IMR-90 (cell line): Measurements from ENCODE around the gene KLHL3. TPM values are rescaled to one million over a fixed set of nuclear protein-coding genes. Genes with fewer than 3 reads are reported as not detected.

Source experiments
- ATAC-seq: fragments of 200-7000 bp; cut with Tn5 transposase; 2 replicates; pipeline ENCODE4 v1.9.1; 2020; ENCODE audit warnings: low read depth, mild to moderate bottlenecking, moderate library complexity
- BruUV-seq: library from RNA; stranded (reverse); fragments of 400-500 nt; replicated peaks from 2 replicates; lab custom pipeline; 2021; lab: Mats Ljungman, UMichigan
- CTCF ChIA-PET: fragments of 300-600 bp; formaldehyde crosslinking; extraction: SDS; loops from one replicate; lab custom pipeline; 2021; ENCODE audit warnings: antibody characterized with exemption; lab: Yijun Ruan, JAX
- POLR2A ChIA-PET: fragments of 300-600 bp; sonication (Branson Sonifier 250); formaldehyde crosslinking; loops from one replicate; lab custom pipeline; 2022; ENCODE audit warnings: antibody characterized with exemption; ENCODE audit not compliant: unreplicated experiment; lab: Charles Lee
- DNase-seq: peaks from one replicate; pipeline ENCODE4 v3.0.0; 2013
- H2AFZ ChIP-seq: replicated peaks from 2 replicates; pipeline ENCODE3; 2013; ENCODE audit warnings: low read length, mild to moderate bottlenecking; ENCODE audit not compliant: poor library complexity
- H2AK5ac ChIP-seq: 2 replicates; pipeline ENCODE4 v1.6.1; 2013; ENCODE audit warnings: low read depth, low read length, inconsistent platforms
- H2AK9ac ChIP-seq: replicated peaks from 2 replicates; pipeline ENCODE3; 2013; ENCODE audit warnings: mild to moderate bottlenecking, low read depth, low read length, moderate library complexity; ENCODE audit not compliant: poor library complexity
- H2BK120ac ChIP-seq: 2 replicates; pipeline ENCODE4 v1.6.1; 2013; ENCODE audit warnings: low read depth, low read length, inconsistent platforms
- H2BK15ac ChIP-seq: 3 replicates; pipeline ENCODE4 v1.6.1; 2013; ENCODE audit warnings: low read depth, low read length, inconsistent platforms
- H2BK20ac ChIP-seq: 2 replicates; pipeline ENCODE4 v1.6.1; 2013; ENCODE audit warnings: low read depth, mild to moderate bottlenecking, inconsistent platforms, low read length, moderate library complexity
- H2BK5ac ChIP-seq: 2 replicates; pipeline ENCODE4 v1.6.1; 2013; ENCODE audit warnings: mild to moderate bottlenecking, low read depth, low read length, inconsistent platforms; ENCODE audit not compliant: poor library complexity, severe bottlenecking
- H3K14ac ChIP-seq: replicated peaks from 2 replicates; pipeline ENCODE4 v1.6.1; 2013; ENCODE audit warnings: low read depth, low read length, inconsistent platforms
- H3K18ac ChIP-seq: 2 replicates; pipeline ENCODE4 v1.6.1; 2013; ENCODE audit warnings: low read depth, low read length, control low read depth
- H3K23ac ChIP-seq: 2 replicates; pipeline ENCODE4 v1.6.1; 2013; ENCODE audit warnings: low read depth, low read length, inconsistent platforms
- H3K27ac ChIP-seq: 2 replicates; pipeline ENCODE4 v1.5.1; 2013; ENCODE audit warnings: mild to moderate bottlenecking, control low read depth, low read length; ENCODE audit not compliant: insufficient read depth
- H3K27me3 ChIP-seq: 2 replicates; pipeline ENCODE4 v1.6.1; 2013; ENCODE audit warnings: low read length; ENCODE audit not compliant: control insufficient read depth, insufficient read depth
- H3K36me3 ChIP-seq: 2 replicates; pipeline ENCODE4 v1.6.1; 2013; ENCODE audit warnings: low read length, mixed read lengths; ENCODE audit not compliant: control insufficient read depth, insufficient read depth
- H3K4ac ChIP-seq: 2 replicates; pipeline ENCODE4 v1.6.1; 2013; ENCODE audit warnings: low read depth, low read length, inconsistent platforms
- H3K4me1 ChIP-seq: 2 replicates; pipeline ENCODE4 v1.6.1; 2013; ENCODE audit warnings: low read length, mixed read lengths; ENCODE audit not compliant: control insufficient read depth, insufficient read depth
- H3K4me2 ChIP-seq: 2 replicates; pipeline ENCODE4 v1.6.1; 2013; ENCODE audit warnings: low read depth, mild to moderate bottlenecking, control low read depth, low read length, moderate library complexity
- H3K4me3 ChIP-seq: 2 replicates; pipeline ENCODE4 v1.5.1; 2013; ENCODE audit warnings: low read depth, mild to moderate bottlenecking, control low read depth, low read length, moderate library complexity; ENCODE audit not compliant: insufficient read depth
- H3K56ac ChIP-seq: 2 replicates; pipeline ENCODE4 v1.6.1; 2013; ENCODE audit warnings: low read length, inconsistent platforms; ENCODE audit not compliant: insufficient read depth; ENCODE audit errors: extremely low read depth
- H3K79me1 ChIP-seq, 2 experiments: 2 replicates each; pipeline ENCODE4 v1.6.1; 2013; ENCODE audit warnings: low read length in 2 of 2, inconsistent platforms in 1 of 2, low read depth in 1 of 2
- H3K9ac ChIP-seq: 2 replicates; pipeline ENCODE4 v1.6.1; 2013; ENCODE audit warnings: low read depth, low read length, control low read depth
- H3K9me1 ChIP-seq: 2 replicates; pipeline ENCODE4 v1.6.1; 2013; ENCODE audit warnings: low read length, inconsistent platforms; ENCODE audit not compliant: insufficient read depth
- H3K9me3 ChIP-seq: 2 replicates; pipeline ENCODE4 v1.6.1; 2013; ENCODE audit warnings: low read length; ENCODE audit not compliant: control insufficient read depth, insufficient read depth
- H4K20me1 ChIP-seq: 2 replicates; pipeline ENCODE4 v1.6.1; 2013; ENCODE audit warnings: low read length, inconsistent platforms; ENCODE audit not compliant: insufficient read depth
- H4K5ac ChIP-seq: 2 replicates; pipeline ENCODE4 v1.6.1; 2013; ENCODE audit warnings: mild to moderate bottlenecking, low read depth, low read length, control low read depth
- H4K8ac ChIP-seq, 2 experiments: 2 replicates each; pipeline ENCODE4 v1.6.1; 2013; ENCODE audit warnings: low read depth in 2 of 2, low read length in 2 of 2, control low read depth in 1 of 2, inconsistent platforms in 1 of 2
- H4K91ac ChIP-seq: 2 replicates; pipeline ENCODE4 v1.6.1; 2013; ENCODE audit warnings: low read depth, low read length, inconsistent platforms; ENCODE audit not compliant: insufficient read depth
- BHLHE40 ChIP-seq: fragments of 150-350 bp; IDR thresholded peaks from 2 replicates; pipeline ENCODE4 v1.6.1; 2016; ENCODE audit warnings: mild to moderate bottlenecking, low read depth, low read length
- CEBPB ChIP-seq: IDR thresholded peaks from 2 replicates; pipeline ENCODE4 v1.6.1; 2012; ENCODE audit warnings: low read depth, low read length, improper control_type of control experiment
- CHD1 ChIP-seq: IDR thresholded peaks from 2 replicates; pipeline ENCODE4 v1.6.1; 2012; ENCODE audit warnings: low read depth, low read length, improper control_type of control experiment
- FOS ChIP-seq: fragments of 150-350 bp; IDR thresholded peaks from 2 replicates; pipeline ENCODE4 v1.6.1; 2016; ENCODE audit warnings: low read depth, low read length
- MAFK ChIP-seq: IDR thresholded peaks from 2 replicates; pipeline ENCODE4 v1.6.1; 2012; ENCODE audit warnings: low read depth, low read length, improper control_type of control experiment
- MAZ ChIP-seq: IDR thresholded peaks from 2 replicates; pipeline ENCODE4 v1.6.1; 2012; ENCODE audit warnings: low read depth, mild to moderate bottlenecking, low read length, improper control_type of control experiment, moderate library complexity, borderline replicate concordance
- MXI1 ChIP-seq: IDR thresholded peaks from 2 replicates; pipeline ENCODE4 v1.6.1; 2012; ENCODE audit warnings: low read depth, mild to moderate bottlenecking, low read length, moderate library complexity, borderline replicate concordance
- NFE2L2 ChIP-seq: fragments of 150-350 bp; IDR thresholded peaks from 2 replicates; pipeline ENCODE4 v1.6.1; 2016; ENCODE audit warnings: low read depth, mild to moderate bottlenecking, low read length
- POLR2A ChIP-seq: IDR thresholded peaks from 2 replicates; pipeline ENCODE4 v1.6.1; 2012; ENCODE audit warnings: mild to moderate bottlenecking, low read depth, low read length
- RAD21 ChIP-seq: IDR thresholded peaks from 2 replicates; pipeline ENCODE4 v1.6.1; 2012; ENCODE audit warnings: low read length, improper control_type of control experiment
- RCOR1 ChIP-seq: IDR thresholded peaks from 2 replicates; pipeline ENCODE4 v1.6.1; 2012; ENCODE audit warnings: mild to moderate bottlenecking, low read length, improper control_type of control experiment; ENCODE audit not compliant: insufficient replicate concordance
- RFX5 ChIP-seq: IDR thresholded peaks from 2 replicates; pipeline ENCODE4 v1.8.0; 2012; ENCODE audit warnings: low read depth, mild to moderate bottlenecking, low read length, moderate library complexity
- SMC3 ChIP-seq: fragments of 150-350 bp; IDR thresholded peaks from 2 replicates; pipeline ENCODE4 v1.6.1; 2016; ENCODE audit warnings: low read depth, mild to moderate bottlenecking, antibody characterized with exemption, low read length, moderate library complexity
- WGBS, 2 experiments: methylation state at CpG; one replicate each; pipeline versions ENCODE4 v1.1.5 to v1.1.7; 2013; ENCODE audit warnings: missing lambda C conversion rate in 2 of 2; ENCODE audit not compliant: insufficient read length in 1 of 2; ENCODE audit errors: extremely low coverage in 2 of 2; 5-methylcytosine and 5-hydroxymethylcytosine counted together
- dilution Hi-C: fragments of 300-500 bp; cut with HindIII; formaldehyde crosslinking; loops from one replicate; pipeline ENCODE4 v1.14.3; 2018; ENCODE audit warnings: low sequenced_read_pairs; ENCODE audit not compliant: unreplicated experiment
- in situ Hi-C: fragments of 300-500 bp; cut with MboI; formaldehyde crosslinking; loops from 3 replicates; pipeline ENCODE4 v1.14.3; 2019; ENCODE audit warnings: low sequenced_read_pairs, inconsistent platforms, mixed read lengths
- intact Hi-C: fragments of 100-400 bp; cut with micrococcal nuclease; formaldehyde crosslinking; loops from 2 replicates; pipeline ENCODE4 v1.10.0; 2022
- polyA plus RNA-seq, 3 experiments: library from polyadenylated mRNA; depleted of rRNA; stranded (reverse); fragments of >200 nt; gene quantifications; 2 replicates each; pipeline ENCODE4 v1.2.3, GENCODE V29; 2012; ENCODE audit warnings: low replicate concordance in 1 of 3
- total RNA-seq: library from RNA; depleted of rRNA; stranded (reverse); fragments of >200 nt; gene quantifications from 2 replicates; pipeline ENCODE4 v1.2.3, GENCODE V29; 2012
- TF ChIP-seq, protein P1 (sequence below): fragments of 150-350 bp; IDR thresholded peaks from 2 replicates; pipeline ENCODE4 v1.6.1; 2017; ENCODE audit warnings: mild to moderate bottlenecking, antibody characterized with exemption, low read length, low read depth
- TF ChIP-seq, protein P2 (sequence below): fragments of 150-350 bp; IDR thresholded peaks from 2 replicates; pipeline ENCODE4 v1.6.1; 2016; ENCODE audit warnings: low read depth, mild to moderate bottlenecking, low read length, moderate library complexity, borderline replicate concordance
- TF ChIP-seq, protein P3 (sequence below): conservative IDR thresholded peaks from 2 replicates; pipeline ENCODE4 v1.5.1; 2012; ENCODE audit warnings: mild to moderate bottlenecking, low read depth, low read length, improper control_type of control experiment

The KLHL3 gene
- total and polyA plus RNA-seq, 2 of the 4 experiments (the other 2 are of a cell fraction), result 2.3 to 4.1 TPM

GRCh38 chr5:137657073-137657472, 78.8 kb downstream of the KLHL3 start:
- ATAC-seq (no peak), DNase-seq (no peak)
- Histone ChIP-seq H2BK20ac (no peak overlapping the region), H4K91ac (no peak overlapping the region), H3K9ac (no peak overlapping the region), H3K36me3 (no peaks in the 10 kb centered on the region), H3K4me2 (no peak overlapping the region), H3K79me1 (no peaks in the 10 kb centered on the region), H3K4me3 (no peak overlapping the region), H2AFZ (no peak overlapping the region), H3K23ac (no peak overlapping the region), H2BK15ac (no peak overlapping the region), H3K27me3 (no peaks in the 10 kb centered on the region), H4K20me1 (no peaks in the 10 kb centered on the region), H2BK120ac (no peak overlapping the region), H4K8ac (no peak overlapping the region), H3K4me1 (no peaks in the 10 kb centered on the region), H3K27ac (no peak overlapping the region), H2AK5ac (no peak overlapping the region), H3K56ac (no peak overlapping the region), H3K9me1 (no peaks in the 10 kb centered on the region), H3K4ac (no peak overlapping the region), H2BK5ac (no peak overlapping the region), H2AK9ac (no peak overlapping the region), H3K14ac (no peak overlapping the region), H3K18ac (no peak overlapping the region), H4K5ac (no peak overlapping the region), H3K9me3 (no peaks in the 10 kb centered on the region)
- intact Hi-C loops (no loop called here), dilution Hi-C loops (no loop called here), in situ Hi-C loops (loop anchor here (5.0 kb wide), 1 partner anchor 80 kb away; the partner anchor contains the start of gene KLHL3)
- ChIA-PET CTCF (no interaction called here), POLR2A (no interaction called here)
- no TSS peak for BruUV-seq
- WGBS, 2 experiments, result no CpG with 5 or more reads among the region's 3 CpGs
- TF ChIP-seq RFX5 (no peak), SMC3 (no peak), MAZ (no peak), MXI1 (no peak), POLR2A (no peak), FOS (no peak), NFE2L2 (no peak), RCOR1 (no peak), BHLHE40 (no peak), MAFK (no peak), RAD21 (no peak), CEBPB (no peak), CHD1 (no peak)
- TF ChIP-seq, protein P1, sequence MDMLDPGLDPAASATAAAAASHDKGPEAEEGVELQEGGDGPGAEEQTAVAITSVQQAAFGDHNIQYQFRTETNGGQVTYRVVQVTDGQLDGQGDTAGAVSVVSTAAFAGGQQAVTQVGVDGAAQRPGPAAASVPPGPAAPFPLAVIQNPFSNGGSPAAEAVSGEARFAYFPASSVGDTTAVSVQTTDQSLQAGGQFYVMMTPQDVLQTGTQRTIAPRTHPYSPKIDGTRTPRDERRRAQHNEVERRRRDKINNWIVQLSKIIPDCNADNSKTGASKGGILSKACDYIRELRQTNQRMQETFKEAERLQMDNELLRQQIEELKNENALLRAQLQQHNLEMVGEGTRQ, result no peak
- TF ChIP-seq, protein P2, sequence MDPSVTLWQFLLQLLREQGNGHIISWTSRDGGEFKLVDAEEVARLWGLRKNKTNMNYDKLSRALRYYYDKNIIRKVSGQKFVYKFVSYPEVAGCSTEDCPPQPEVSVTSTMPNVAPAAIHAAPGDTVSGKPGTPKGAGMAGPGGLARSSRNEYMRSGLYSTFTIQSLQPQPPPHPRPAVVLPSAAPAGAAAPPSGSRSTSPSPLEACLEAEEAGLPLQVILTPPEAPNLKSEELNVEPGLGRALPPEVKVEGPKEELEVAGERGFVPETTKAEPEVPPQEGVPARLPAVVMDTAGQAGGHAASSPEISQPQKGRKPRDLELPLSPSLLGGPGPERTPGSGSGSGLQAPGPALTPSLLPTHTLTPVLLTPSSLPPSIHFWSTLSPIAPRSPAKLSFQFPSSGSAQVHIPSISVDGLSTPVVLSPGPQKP, result no peak
- TF ChIP-seq, protein P3, sequence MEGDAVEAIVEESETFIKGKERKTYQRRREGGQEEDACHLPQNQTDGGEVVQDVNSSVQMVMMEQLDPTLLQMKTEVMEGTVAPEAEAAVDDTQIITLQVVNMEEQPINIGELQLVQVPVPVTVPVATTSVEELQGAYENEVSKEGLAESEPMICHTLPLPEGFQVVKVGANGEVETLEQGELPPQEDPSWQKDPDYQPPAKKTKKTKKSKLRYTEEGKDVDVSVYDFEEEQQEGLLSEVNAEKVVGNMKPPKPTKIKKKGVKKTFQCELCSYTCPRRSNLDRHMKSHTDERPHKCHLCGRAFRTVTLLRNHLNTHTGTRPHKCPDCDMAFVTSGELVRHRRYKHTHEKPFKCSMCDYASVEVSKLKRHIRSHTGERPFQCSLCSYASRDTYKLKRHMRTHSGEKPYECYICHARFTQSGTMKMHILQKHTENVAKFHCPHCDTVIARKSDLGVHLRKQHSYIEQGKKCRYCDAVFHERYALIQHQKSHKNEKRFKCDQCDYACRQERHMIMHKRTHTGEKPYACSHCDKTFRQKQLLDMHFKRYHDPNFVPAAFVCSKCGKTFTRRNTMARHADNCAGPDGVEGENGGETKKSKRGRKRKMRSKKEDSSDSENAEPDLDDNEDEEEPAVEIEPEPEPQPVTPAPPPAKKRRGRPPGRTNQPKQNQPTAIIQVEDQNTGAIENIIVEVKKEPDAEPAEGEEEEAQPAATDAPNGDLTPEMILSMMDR, result no peak
